HL-60/S4 treated with retinoic acid at 250 ng/mL for 4 days and 3 days (cell line): ENCODE data around the gene ITIH5.

Experiments used
- in situ Hi-C: fragments of 300-500 bp; cut with MboI; formaldehyde crosslinking; loops from 2 replicates; pipeline ENCODE4 v1.7.0; 2022; ENCODE audit warnings: low sequenced_read_pairs

The ITIH5 gene

GRCh38 chr10:7551950-7552716 lies 114.6 kb downstream of the ITIH5 start:
- in situ Hi-C loops, result no loop called here

GRCh38 chr10:7551289-7551688 lies 115.5 kb downstream of the ITIH5 start:
- in situ Hi-C loops, result no loop called here

- in situ Hi-C loops, result no loop called here
These were observed 116.8 kb downstream of the ITIH5 start for GRCh38 chr10:7550013-7550412.

- in situ Hi-C loops, result no loop called here
These were observed 118.9 kb downstream of the ITIH5 start for GRCh38 chr10:7547829-7548228.

- in situ Hi-C loops, result no loop called here
These were observed 119.6 kb downstream of the ITIH5 start for GRCh38 chr10:7547206-7547605.

GRCh38 chr10:7546385-7546967 lies 120.3 kb downstream of the ITIH5 start:
- in situ Hi-C loops, result no loop called here

GRCh38 chr10:7545792-7546191 lies 121.0 kb downstream of the ITIH5 start:
- in situ Hi-C loops, result no loop called here

- in situ Hi-C loops, result no loop called here
These were observed 121.5 kb downstream of the ITIH5 start for GRCh38 chr10:7545261-7545660.

- in situ Hi-C loops, result no loop called here
These were observed 122.6 kb downstream of the ITIH5 start for GRCh38 chr10:7544203-7544602.

- in situ Hi-C loops, result no loop called here
These were observed 124.4 kb downstream of the ITIH5 start for GRCh38 chr10:7542189-7542914.

- in situ Hi-C loops, result no loop called here
These were observed 125.4 kb downstream of the ITIH5 start for GRCh38 chr10:7541137-7542087.

GRCh38 chr10:7538970-7539654 lies 127.7 kb downstream of the ITIH5 start:
- in situ Hi-C loops, result no loop called here

GRCh38 chr10:7537126-7537525 lies 129.6 kb downstream of the ITIH5 start:
- in situ Hi-C loops, result no loop called here

- in situ Hi-C loops, result no loop called here
These were observed 132.3 kb downstream of the ITIH5 start for GRCh38 chr10:7534480-7534852.

- in situ Hi-C loops, result no loop called here
These were observed 132.9 kb downstream of the ITIH5 start for GRCh38 chr10:7533657-7534479.

- in situ Hi-C loops, result no loop called here
These were observed 133.9 kb downstream of the ITIH5 start for GRCh38 chr10:7532723-7533498.

GRCh38 chr10:7529638-7530037 lies 137.1 kb downstream of the ITIH5 start:
- in situ Hi-C loops, result no loop called here

GRCh38 chr10:7527468-7527867 lies 139.3 kb downstream of the ITIH5 start:
- in situ Hi-C loops, result no loop called here

GRCh38 chr10:7526017-7526400 lies 140.8 kb downstream of the ITIH5 start:
- in situ Hi-C loops, result no loop called here
